NCI-H446 (cell line): Measurements from ENCODE around the gene DNAJC2.
"Not testable (repeated sequence)": the region's sequence is repeated elsewhere in the genome, so short reads cannot be mapped to it uniquely, and the experiment has no call there.

Experiments used
- DNase-seq, 2 experiments: peaks; one replicate each; lab custom pipeline; 2025; lab: John Stamatoyannopoulos, UW

DNAJC2 gene

GRCh38 chr7:103343332-103343731, 1.2 kb downstream of the DNAJC2 start:
- DNase-seq = no peak

GRCh38 chr7:103341466-103341865, 3.1 kb downstream of the DNAJC2 start:
- no peak for DNase-seq

- DNase-seq = no peak
Observed at GRCh38 chr7:103338864-103339263, 5.7 kb downstream of the DNAJC2 start.

GRCh38 chr7:103336761-103337160, 7.8 kb downstream of the DNAJC2 start:
- DNase-seq = no peak

GRCh38 chr7:103325744-103326143, 18.8 kb downstream of the DNAJC2 start:
- DNase-seq = no peak

GRCh38 chr7:103317009-103317408, 27.6 kb downstream of the DNAJC2 start:
- no peak for DNase-seq

GRCh38 chr7:103316380-103316941, 28.1 kb downstream of the DNAJC2 start:
- no peak for DNase-seq

GRCh38 chr7:103314852-103315251, 29.7 kb downstream of the DNAJC2 start:
- no peak for DNase-seq

- no peak for DNase-seq
Observed at GRCh38 chr7:103307503-103308231, 36.9 kb downstream of the DNAJC2 start.

GRCh38 chr7:103301441-103301840, 43.1 kb downstream of the DNAJC2 start:
- DNase-seq = no peak

GRCh38 chr7:103299660-103300059, 44.9 kb downstream of the DNAJC2 start:
- DNase-seq = no peak

- no peak for DNase-seq
Observed at GRCh38 chr7:103297837-103298179, 46.8 kb downstream of the DNAJC2 start.

- peak; percentile 62 to 91 for DNase-seq
Observed at GRCh38 chr7:103296901-103297836, 47.4 kb downstream of the DNAJC2 start, which contains the start of gene PMPCB. Gene PMPCB, plus strand, starts transcription at chr7:103297435. Its CDS starts 25 bp downstream, at chr7:103297460.

- no peak for DNase-seq
Observed at GRCh38 chr7:103293526-103293925, 51.0 kb downstream of the DNAJC2 start.

- no peak for DNase-seq
Observed at GRCh38 chr7:103292122-103292521, 52.4 kb downstream of the DNAJC2 start.

GRCh38 chr7:103282802-103283427, 61.7 kb downstream of the DNAJC2 start:
- DNase-seq = not testable (repeated sequence)

- not testable (repeated sequence) for DNase-seq
Observed at GRCh38 chr7:103280803-103281155, 63.8 kb downstream of the DNAJC2 start.

- peak in 1 of 2 experiments; percentile 29 for DNase-seq
Observed at GRCh38 chr7:103279963-103280802, 64.4 kb downstream of the DNAJC2 start.

- not testable (repeated sequence) for DNase-seq
Observed at GRCh38 chr7:103279636-103279962, 65.0 kb downstream of the DNAJC2 start.

GRCh38 chr7:103278195-103278594, 66.4 kb downstream of the DNAJC2 start:
- DNase-seq = not testable (repeated sequence)

- not testable (repeated sequence) for DNase-seq
Observed at GRCh38 chr7:103274867-103275266, 69.7 kb downstream of the DNAJC2 start.
